GM23338 (cell line): ENCODE data around the gene PRCC. TPM values are rescaled to one million over a fixed set of nuclear protein-coding genes. Genes with fewer than 3 reads are reported as not detected.

Experiments used
- ATAC-seq: fragments of 200-7000 bp; cut with Tn5 transposase; 3 replicates; pipeline ENCODE4 v1.9.1; 2020
- DNase-seq: peaks from one replicate; pipeline ENCODE4 v3.0.0-alpha.2; 2015; ENCODE audit warnings: low spot score
- H2AFZ ChIP-seq: fragments of 200-600 bp; sonication (generic); 2 replicates; pipeline ENCODE4 v1.8.0; 2016; ENCODE audit warnings: antibody characterized with exemption, mild to moderate bottlenecking, moderate library complexity
- H3F3A ChIP-seq: fragments of 200-600 bp; sonication (generic); replicated peaks from 2 replicates; pipeline ENCODE4 v1.8.0; 2017; ENCODE audit warnings: antibody characterized with exemption, mixed run types, low read depth
- H3K27ac ChIP-seq: fragments of 200-600 bp; sonication (generic); 2 replicates; pipeline ENCODE4 v1.6.1; 2016; ENCODE audit warnings: low read depth
- H3K27me3 ChIP-seq: fragments of 200-600 bp; sonication (generic); 2 replicates; pipeline ENCODE4 v1.8.0; 2016; ENCODE audit warnings: mild to moderate bottlenecking, mixed run types, moderate library complexity; ENCODE audit not compliant: insufficient read depth
- H3K36me3 ChIP-seq: fragments of 200-600 bp; sonication (generic); 2 replicates; pipeline ENCODE4 v1.8.0; 2016; ENCODE audit warnings: mild to moderate bottlenecking; ENCODE audit not compliant: insufficient read depth
- H3K4me1 ChIP-seq: fragments of 200-600 bp; sonication (generic); 2 replicates; pipeline ENCODE4 v1.8.0; 2016; ENCODE audit warnings: mild to moderate bottlenecking, moderate library complexity; ENCODE audit not compliant: insufficient read depth
- H3K4me2 ChIP-seq: fragments of 200-600 bp; sonication (generic); 2 replicates; pipeline ENCODE4 v1.7.1; 2017; ENCODE audit warnings: mixed run types
- H3K4me3 ChIP-seq: fragments of 200-600 bp; sonication (generic); 2 replicates; pipeline ENCODE4 v1.6.1; 2016; ENCODE audit warnings: mixed run types
- H3K79me2 ChIP-seq: fragments of 200-600 bp; sonication (generic); replicated peaks from 2 replicates; pipeline ENCODE4 v1.8.0; 2017; ENCODE audit warnings: mild to moderate bottlenecking; ENCODE audit not compliant: insufficient read depth
- H3K9me2 ChIP-seq: fragments of 200-600 bp; sonication (generic); 2 replicates; pipeline ENCODE4 v1.8.0; 2017; ENCODE audit not compliant: insufficient read depth
- H4K20me1 ChIP-seq: fragments of 200-600 bp; sonication (generic); replicated peaks from 2 replicates; pipeline ENCODE4 v1.8.0; 2017; ENCODE audit warnings: mild to moderate bottlenecking; ENCODE audit not compliant: insufficient read depth
- H3K27ac Mint-ChIP-seq: 2 replicates; pipeline ENCODE4 v1.8.0; 2020; ENCODE audit warnings: inconsistent platforms, mild to moderate bottlenecking, moderate library complexity, mixed read lengths
- H3K27me3 Mint-ChIP-seq: 3 replicates; pipeline ENCODE4 v1.8.0; 2022; ENCODE audit warnings: low read depth, mild to moderate bottlenecking, moderate library complexity, mixed read lengths, inconsistent platforms; ENCODE audit not compliant: insufficient read depth, poor library complexity
- H3K36me3 Mint-ChIP-seq: 3 replicates; pipeline ENCODE4 v1.8.0; 2021; ENCODE audit warnings: low read depth, mild to moderate bottlenecking, inconsistent platforms, moderate library complexity, mixed read lengths
- H3K4me1 Mint-ChIP-seq: 3 replicates; pipeline ENCODE4 v1.8.0; 2020; ENCODE audit warnings: mild to moderate bottlenecking, inconsistent platforms, mixed read lengths
- H3K4me3 Mint-ChIP-seq: 3 replicates; pipeline ENCODE4 v1.8.0; 2021; ENCODE audit warnings: moderate library complexity, mild to moderate bottlenecking, inconsistent platforms, mixed read lengths
- H3K9me3 Mint-ChIP-seq: 3 replicates; pipeline ENCODE4 v1.8.0; 2020; ENCODE audit warnings: moderate library complexity, mild to moderate bottlenecking, inconsistent platforms, mixed read lengths
- EZH2phosphoT487 ChIP-seq: fragments of 200-600 bp; sonication (generic); IDR thresholded peaks from one replicate; pipeline ENCODE4 v1.8.1; 2018; ENCODE audit warnings: antibody characterized with exemption; ENCODE audit not compliant: unreplicated experiment
- JUNB ChIP-seq: IDR thresholded peaks from one replicate; pipeline ENCODE4 v1.6.1; 2016; ENCODE audit warnings: antibody characterized with exemption; ENCODE audit not compliant: unreplicated experiment
- NANOG ChIP-seq: IDR thresholded peaks from 2 replicates; pipeline ENCODE4 v1.6.1; 2016; ENCODE audit warnings: antibody characterized with exemption, borderline replicate concordance
- POLR2AphosphoS5 ChIP-seq: IDR thresholded peaks from 2 replicates; pipeline ENCODE4 v1.6.1; 2016; ENCODE audit warnings: antibody characterized with exemption, low read depth
- REST ChIP-seq: IDR thresholded peaks from one replicate; pipeline ENCODE4 v1.6.1; 2018; ENCODE audit warnings: antibody characterized with exemption; ENCODE audit not compliant: unreplicated experiment
- ZNF114 ChIP-seq: fragments of 250-450 bp; sonication (Bioruptor Pico); IDR thresholded peaks from 2 replicates; pipeline ENCODE4 v1.5.0; 2020; ENCODE audit warnings: mild to moderate bottlenecking, moderate library complexity
- polyA plus RNA-seq: library from polyadenylated mRNA; unstranded; fragments of >200 nt; fragmentation: Nextera tagmentation; extraction: Ambion mirVana; gene quantifications from 2 replicates; pipeline ENCODE4 v1.2.1, GENCODE V29; 2016
- total RNA-seq: library from RNA; depleted of rRNA; stranded (reverse); fragments of >200 nt; shearing (Covaris generic); gene quantifications from 2 replicates; pipeline ENCODE4 v1.2.3, GENCODE V29; 2014
- TF ChIP-seq, protein P1 (sequence below), 2 experiments: fragments of 200-600 bp in 1 of 2; sonication (generic) in 1 of 2; conservative IDR thresholded peaks; 2 replicates each; pipeline versions ENCODE4 v1.5.1 to v1.6.1; 2016 to 2017; ENCODE audit warnings: antibody characterized with exemption in 2 of 2, low read depth in 2 of 2, mild to moderate bottlenecking in 2 of 2, moderate library complexity in 1 of 2
- TF ChIP-seq, protein P2 (sequence below): fragments of 250-450 bp; sonication (Bioruptor Pico); IDR thresholded peaks from 2 replicates; pipeline ENCODE4 v1.5.0; 2020; ENCODE audit warnings: mild to moderate bottlenecking, moderate library complexity

The PRCC gene
- total and polyA plus RNA-seq, 2 experiments from 2014 or later: 66.2 to 72.9 TPM

DNA sequence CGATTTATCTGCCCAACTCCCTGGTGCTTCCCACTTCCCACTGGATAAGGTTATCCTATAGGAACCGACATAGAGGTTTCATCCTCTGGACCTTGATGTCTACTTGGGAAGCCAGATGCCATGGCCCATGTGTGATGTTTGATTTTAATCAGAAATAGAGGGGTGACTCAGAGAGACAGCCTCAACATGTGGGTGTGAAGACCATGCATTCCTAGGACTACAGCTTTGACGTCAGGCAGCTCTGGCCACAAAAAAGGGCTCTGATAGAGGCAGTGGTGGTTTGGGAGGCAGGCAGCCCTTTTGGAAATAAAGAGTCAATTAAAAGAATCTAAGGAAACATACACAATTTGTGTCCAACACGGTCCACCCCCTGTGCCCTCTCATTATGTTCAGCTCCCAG is 54.5 kb downstream of the PRCC start:
- Mint-ChIP-seq H3K4me1 (no peaks in the 10 kb centered on the region), H3K36me3 (no peaks in the 10 kb centered on the region), H3K27me3 (peaks cover 4% of the 10 kb centered on the region), H3K9me3 (no peaks in the 10 kb centered on the region), H3K4me3 (no peak overlapping the region), H3K27ac (no peak overlapping the region)
- no peak overlapping the region for H3K4me3 ChIP-seq
- H2AFZ ChIP-seq: no peak overlapping the region
- no peaks in the 10 kb centered on the region for H4K20me1 ChIP-seq
- ATAC-seq: no peak
- no peaks in the 10 kb centered on the region for H3K9me2 ChIP-seq
- DNase-seq: no peak
- no peaks in the 10 kb centered on the region for H3K79me2 ChIP-seq
- peaks cover 8% of the 10 kb centered on the region; the same call in 1 of the 2 replicates for H3K27me3 ChIP-seq
- TF ChIP-seq, protein P1, sequence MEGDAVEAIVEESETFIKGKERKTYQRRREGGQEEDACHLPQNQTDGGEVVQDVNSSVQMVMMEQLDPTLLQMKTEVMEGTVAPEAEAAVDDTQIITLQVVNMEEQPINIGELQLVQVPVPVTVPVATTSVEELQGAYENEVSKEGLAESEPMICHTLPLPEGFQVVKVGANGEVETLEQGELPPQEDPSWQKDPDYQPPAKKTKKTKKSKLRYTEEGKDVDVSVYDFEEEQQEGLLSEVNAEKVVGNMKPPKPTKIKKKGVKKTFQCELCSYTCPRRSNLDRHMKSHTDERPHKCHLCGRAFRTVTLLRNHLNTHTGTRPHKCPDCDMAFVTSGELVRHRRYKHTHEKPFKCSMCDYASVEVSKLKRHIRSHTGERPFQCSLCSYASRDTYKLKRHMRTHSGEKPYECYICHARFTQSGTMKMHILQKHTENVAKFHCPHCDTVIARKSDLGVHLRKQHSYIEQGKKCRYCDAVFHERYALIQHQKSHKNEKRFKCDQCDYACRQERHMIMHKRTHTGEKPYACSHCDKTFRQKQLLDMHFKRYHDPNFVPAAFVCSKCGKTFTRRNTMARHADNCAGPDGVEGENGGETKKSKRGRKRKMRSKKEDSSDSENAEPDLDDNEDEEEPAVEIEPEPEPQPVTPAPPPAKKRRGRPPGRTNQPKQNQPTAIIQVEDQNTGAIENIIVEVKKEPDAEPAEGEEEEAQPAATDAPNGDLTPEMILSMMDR (conservative IDR thresholded peaks at IDR 0.05; ENCODE audit: low read depth in 2 of 2): no peak
- TF ChIP-seq ZNF114 (CRISPR knock-in tag) (no peak), POLR2AphosphoS5 (no peak), NANOG (no peak), REST (no peak)
- H3K4me2 ChIP-seq: no peak overlapping the region
- no peaks in the 10 kb centered on the region for H3K36me3 ChIP-seq
- H3F3A ChIP-seq: 0 out of 2 replicates have a peak, but pooled peaks cover 4% of the 10 kb centered on the region
- no peak overlapping the region for H3K27ac ChIP-seq
- H3K4me1 ChIP-seq: no peaks in the 10 kb centered on the region

- Mint-ChIP-seq H3K4me1 (no peaks in the 10 kb centered on the region), H3K36me3 (no peaks in the 10 kb centered on the region), H3K27me3 (peaks cover 4% of the 10 kb centered on the region), H3K4me3 (no peak overlapping the region), H3K27ac (no peak overlapping the region), H3K9me3 (no peaks in the 10 kb centered on the region)
- DNase-seq (no peak), ATAC-seq (no peak)
- H3K4me3 ChIP-seq: no peak overlapping the region
- no peak overlapping the region for H3K4me2 ChIP-seq
- no peak overlapping the region for H2AFZ ChIP-seq
- no peaks in the 10 kb centered on the region for H4K20me1 ChIP-seq
- TF ChIP-seq, protein P1 (conservative IDR thresholded peaks at IDR 0.05; ENCODE audit: low read depth in 2 of 2): no peak
- TF ChIP-seq POLR2AphosphoS5: no peak
- no peak for TF ChIP-seq EZH2phosphoT487
- TF ChIP-seq, protein P2, sequence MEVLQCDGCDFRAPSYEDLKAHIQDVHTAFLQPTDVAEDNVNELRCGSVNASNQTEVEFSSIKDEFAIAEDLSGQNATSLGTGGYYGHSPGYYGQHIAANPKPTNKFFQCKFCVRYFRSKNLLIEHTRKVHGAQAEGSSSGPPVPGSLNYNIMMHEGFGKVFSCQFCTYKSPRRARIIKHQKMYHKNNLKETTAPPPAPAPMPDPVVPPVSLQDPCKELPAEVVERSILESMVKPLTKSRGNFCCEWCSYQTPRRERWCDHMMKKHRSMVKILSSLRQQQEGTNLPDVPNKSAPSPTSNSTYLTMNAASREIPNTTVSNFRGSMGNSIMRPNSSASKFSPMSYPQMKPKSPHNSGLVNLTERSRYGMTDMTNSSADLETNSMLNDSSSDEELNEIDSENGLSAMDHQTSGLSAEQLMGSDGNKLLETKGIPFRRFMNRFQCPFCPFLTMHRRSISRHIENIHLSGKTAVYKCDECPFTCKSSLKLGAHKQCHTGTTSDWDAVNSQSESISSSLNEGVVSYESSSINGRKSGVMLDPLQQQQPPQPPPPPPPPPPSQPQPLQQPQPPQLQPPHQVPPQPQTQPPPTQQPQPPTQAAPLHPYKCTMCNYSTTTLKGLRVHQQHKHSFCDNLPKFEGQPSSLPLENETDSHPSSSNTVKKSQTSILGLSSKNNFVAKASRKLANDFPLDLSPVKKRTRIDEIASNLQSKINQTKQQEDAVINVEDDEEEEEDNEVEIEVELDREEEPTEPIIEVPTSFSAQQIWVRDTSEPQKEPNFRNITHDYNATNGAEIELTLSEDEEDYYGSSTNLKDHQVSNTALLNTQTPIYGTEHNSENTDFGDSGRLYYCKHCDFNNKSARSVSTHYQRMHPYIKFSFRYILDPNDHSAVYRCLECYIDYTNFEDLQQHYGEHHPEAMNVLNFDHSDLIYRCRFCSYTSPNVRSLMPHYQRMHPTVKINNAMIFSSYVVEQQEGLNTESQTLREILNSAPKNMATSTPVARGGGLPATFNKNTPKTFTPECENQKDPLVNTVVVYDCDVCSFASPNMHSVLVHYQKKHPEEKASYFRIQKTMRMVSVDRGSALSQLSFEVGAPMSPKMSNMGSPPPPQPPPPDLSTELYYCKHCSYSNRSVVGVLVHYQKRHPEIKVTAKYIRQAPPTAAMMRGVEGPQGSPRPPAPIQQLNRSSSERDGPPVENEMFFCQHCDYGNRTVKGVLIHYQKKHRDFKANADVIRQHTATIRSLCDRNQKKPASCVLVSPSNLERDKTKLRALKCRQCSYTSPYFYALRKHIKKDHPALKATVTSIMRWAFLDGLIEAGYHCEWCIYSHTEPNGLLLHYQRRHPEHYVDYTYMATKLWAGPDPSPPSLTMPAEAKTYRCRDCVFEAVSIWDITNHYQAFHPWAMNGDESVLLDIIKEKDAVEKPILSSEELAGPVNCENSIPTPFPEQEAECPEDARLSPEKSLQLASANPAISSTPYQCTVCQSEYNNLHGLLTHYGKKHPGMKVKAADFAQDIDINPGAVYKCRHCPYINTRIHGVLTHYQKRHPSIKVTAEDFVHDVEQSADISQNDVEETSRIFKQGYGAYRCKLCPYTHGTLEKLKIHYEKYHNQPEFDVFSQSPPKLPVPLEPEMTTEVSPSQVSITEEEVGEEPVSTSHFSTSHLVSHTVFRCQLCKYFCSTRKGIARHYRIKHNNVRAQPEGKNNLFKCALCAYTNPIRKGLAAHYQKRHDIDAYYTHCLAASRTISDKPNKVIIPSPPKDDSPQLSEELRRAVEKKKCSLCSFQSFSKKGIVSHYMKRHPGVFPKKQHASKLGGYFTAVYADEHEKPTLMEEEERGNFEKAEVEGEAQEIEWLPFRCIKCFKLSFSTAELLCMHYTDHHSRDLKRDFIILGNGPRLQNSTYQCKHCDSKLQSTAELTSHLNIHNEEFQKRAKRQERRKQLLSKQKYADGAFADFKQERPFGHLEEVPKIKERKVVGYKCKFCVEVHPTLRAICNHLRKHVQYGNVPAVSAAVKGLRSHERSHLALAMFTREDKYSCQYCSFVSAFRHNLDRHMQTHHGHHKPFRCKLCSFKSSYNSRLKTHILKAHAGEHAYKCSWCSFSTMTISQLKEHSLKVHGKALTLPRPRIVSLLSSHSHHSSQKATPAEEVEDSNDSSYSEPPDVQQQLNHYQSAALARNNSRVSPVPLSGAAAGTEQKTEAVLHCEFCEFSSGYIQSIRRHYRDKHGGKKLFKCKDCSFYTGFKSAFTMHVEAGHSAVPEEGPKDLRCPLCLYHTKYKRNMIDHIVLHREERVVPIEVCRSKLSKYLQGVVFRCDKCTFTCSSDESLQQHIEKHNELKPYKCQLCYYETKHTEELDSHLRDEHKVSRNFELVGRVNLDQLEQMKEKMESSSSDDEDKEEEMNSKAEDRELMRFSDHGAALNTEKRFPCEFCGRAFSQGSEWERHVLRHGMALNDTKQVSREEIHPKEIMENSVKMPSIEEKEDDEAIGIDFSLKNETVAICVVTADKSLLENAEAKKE (CRISPR knock-in tag): no peak
- no peak for TF ChIP-seq JUNB
- H3K36me3 ChIP-seq: no peaks in the 10 kb centered on the region
- peaks cover 6% of the 10 kb centered on the region; the same call in 1 of the 2 replicates for H3K27me3 ChIP-seq
- H3K4me1 ChIP-seq: no peaks in the 10 kb centered on the region
- H3K79me2 ChIP-seq: no peaks in the 10 kb centered on the region
- no peak overlapping the region for H3K27ac ChIP-seq
- 0 out of 2 replicates have a peak, but pooled peaks cover 4% of the 10 kb centered on the region for H3F3A ChIP-seq
- no peaks in the 10 kb centered on the region for H3K9me2 ChIP-seq
Measured at GRCh38 chr1:156822680-156823079, 55.3 kb downstream of the PRCC start.
